AG04450 (cell line): ENCODE results near the gene NCK1. TPM values are rescaled to one million over a fixed set of nuclear protein-coding genes. Genes with fewer than 3 reads are reported as not detected.

Experiments
- CTCF ChIA-PET: fragments of 300-600, 350-600 bp; formaldehyde crosslinking; extraction: SDS; loops from one replicate; lab custom pipeline; 2022; ENCODE audit warnings: antibody characterized with exemption, inconsistent platforms; lab: Charles Lee
- POLR2A ChIA-PET: fragments of 350-600 bp; formaldehyde crosslinking; extraction: SDS; loops from one replicate; lab custom pipeline; 2021; ENCODE audit warnings: antibody characterized with exemption, inconsistent platforms; lab: Yijun Ruan, JAX
- DNase-seq: peaks from one replicate; pipeline ENCODE4 v3.0.0-alpha.2; 2011; ENCODE audit warnings: low read depth, low spot score
- H3K27ac ChIP-seq: one replicate; pipeline ENCODE4 v1.5.1; 2012; ENCODE audit warnings: low read depth, low read length, control low read depth
- H3K27me3 ChIP-seq: one replicate; pipeline ENCODE4 v1.6.0; 2012; ENCODE audit warnings: low read length; ENCODE audit not compliant: control insufficient read depth, insufficient read depth
- H3K4me3 ChIP-seq: 2 replicates; pipeline ENCODE4 v1.5.1; 2011; ENCODE audit warnings: mild to moderate bottlenecking, low read depth, low read length, control low read depth
- H3K9me3 ChIP-seq: 2 replicates; pipeline ENCODE4 v1.5.1; 2012; ENCODE audit warnings: low read length; ENCODE audit not compliant: control insufficient read depth, insufficient read depth
- CTCF ChIP-seq: IDR thresholded peaks from 2 replicates; pipeline ENCODE4 v1.5.1; 2011; ENCODE audit warnings: low read depth, low read length, control low read depth, inconsistent platforms
- polyA plus RNA-seq: library from polyadenylated mRNA; depleted of rRNA; stranded (reverse); fragments of >200 nt; gene quantifications from 2 replicates; pipeline ENCODE4 v1.2.3, GENCODE V29; 2011

Gene NCK1
- polyA plus RNA-seq, 1 experiment = 67.7 TPM

DNA sequence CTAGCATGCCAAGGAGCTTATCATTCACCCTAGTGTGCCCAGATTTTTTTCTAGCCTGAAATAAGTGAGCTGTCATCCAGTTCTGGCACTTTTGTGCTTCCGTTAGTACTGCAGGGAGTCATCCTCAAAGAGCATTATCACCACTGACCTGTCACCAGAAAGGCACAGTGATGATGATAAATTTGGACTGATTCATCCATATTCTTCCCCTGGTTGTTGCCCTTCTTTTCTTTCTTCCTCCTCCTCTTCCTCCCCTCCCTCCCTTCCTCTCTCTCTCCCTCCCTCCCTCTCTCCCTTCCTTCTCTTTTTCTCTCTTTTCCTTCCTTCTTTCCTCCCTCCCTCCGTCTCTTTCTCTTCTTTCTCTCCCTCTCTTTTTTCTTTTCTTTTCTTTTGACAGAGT is 21.8 kb upstream of the NCK1 start:
- POLR2A ChIA-PET = interaction anchor here (0.6 to 1.0 kb wide), 2 partner anchors 10 to 21 kb away, joined by 3 to 7 read pairs; partner anchors contain the start of gene NCK1

DNA sequence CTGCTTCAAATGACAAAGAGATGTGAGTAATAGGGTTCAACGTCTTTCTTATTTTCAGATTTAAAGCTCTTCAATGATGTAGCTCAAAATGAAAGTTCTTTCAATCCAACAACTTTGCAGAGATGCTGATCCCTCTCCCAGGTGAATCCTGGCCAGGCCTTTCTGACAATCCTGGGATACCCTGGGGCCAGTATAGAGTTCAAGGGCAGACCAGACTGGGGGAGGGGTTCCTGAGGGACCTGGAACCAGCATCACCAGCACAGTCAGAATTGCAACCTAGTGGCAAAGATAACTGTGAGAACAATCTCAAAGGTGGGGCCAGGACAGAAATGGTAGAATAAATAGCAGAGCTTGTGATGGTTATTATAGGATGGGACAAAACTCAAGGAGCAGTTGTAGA is 19.7 kb upstream of the NCK1 start:
- DNase-seq = no peak
- Histone ChIP-seq H3K27me3 (no peaks in the 10 kb centered on the region), H3K27ac (no peak overlapping the region), H3K4me3 (no peak overlapping the region), H3K9me3 (no peaks in the 10 kb centered on the region)
- ChIA-PET CTCF (interaction anchor here (0.6 to 2.1 kb wide), 2 partner anchors 90 to 120 kb away, joined by 4 to 6 read pairs; partner anchors contain the start of gene STAG1), POLR2A (no interaction called here)
- TF ChIP-seq CTCF = no peak

More for the DNA sequence above, 21.8 kb upstream of the NCK1 start:
- Histone ChIP-seq H3K27ac (no peak overlapping the region), H3K9me3 (no peaks in the 10 kb centered on the region), H3K4me3 (no peak overlapping the region), H3K27me3 (no peaks in the 10 kb centered on the region)
- DNase-seq = no peak
- no peak for TF ChIP-seq CTCF
- CTCF ChIA-PET = interaction anchor here (1.6 to 3.2 kb wide), 2 partner anchors 88 to 174 kb away, joined by 6 to 14 read pairs; partner anchors contain the start of gene STAG1

GRCh38 chr3:136844724-136845123 is 17.3 kb upstream of the NCK1 start:
- no peak for DNase-seq
- ChIA-PET CTCF (interaction anchor here (1.3 kb wide), 1 partner anchor 92 kb away, joined by 7 read pairs; the partner anchor contains the start of gene STAG1), POLR2A (no interaction called here)
- no peak for TF ChIP-seq CTCF
- no peak overlapping the region for H3K4me3 ChIP-seq
- no peak overlapping the region for H3K27ac ChIP-seq
- no peaks in the 10 kb centered on the region for H3K9me3 ChIP-seq
- H3K27me3 ChIP-seq = no peaks in the 10 kb centered on the region

DNA sequence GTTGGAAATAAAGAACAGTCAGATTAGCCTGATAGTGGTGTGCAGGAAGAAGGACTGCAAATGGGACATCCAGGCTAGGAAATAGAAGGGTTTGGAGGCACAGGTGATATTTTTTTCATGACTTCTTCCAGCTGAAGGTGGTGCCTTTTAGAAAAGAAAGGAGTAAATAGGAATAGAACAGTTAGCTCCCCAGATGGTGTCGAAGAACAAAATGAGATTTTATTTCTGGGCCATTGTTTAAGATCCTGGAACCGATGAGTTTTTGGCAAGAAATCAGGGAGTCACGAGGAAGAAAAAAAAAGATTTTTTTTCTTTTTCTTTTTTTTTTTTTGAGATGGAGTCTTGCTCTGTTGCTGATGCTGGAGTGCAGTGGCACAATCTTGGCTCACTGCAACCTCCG is 9.8 kb upstream of the NCK1 start:
- Histone ChIP-seq H3K27ac (no peak overlapping the region), H3K9me3 (no peaks in the 10 kb centered on the region), H3K4me3 (no peak overlapping the region), H3K27me3 (no peaks in the 10 kb centered on the region)
- no peak for TF ChIP-seq CTCF
- CTCF ChIA-PET = interaction anchor here (1.0 kb wide), 1 partner anchor 100 kb away, joined by 3 read pairs; the partner anchor contains the start of gene STAG1
- no peak for DNase-seq
- POLR2A ChIA-PET = interaction anchor here (1.6 kb wide), 1 partner anchor 10 kb away, joined by 4 read pairs; the partner anchor contains the start of gene NCK1

DNA sequence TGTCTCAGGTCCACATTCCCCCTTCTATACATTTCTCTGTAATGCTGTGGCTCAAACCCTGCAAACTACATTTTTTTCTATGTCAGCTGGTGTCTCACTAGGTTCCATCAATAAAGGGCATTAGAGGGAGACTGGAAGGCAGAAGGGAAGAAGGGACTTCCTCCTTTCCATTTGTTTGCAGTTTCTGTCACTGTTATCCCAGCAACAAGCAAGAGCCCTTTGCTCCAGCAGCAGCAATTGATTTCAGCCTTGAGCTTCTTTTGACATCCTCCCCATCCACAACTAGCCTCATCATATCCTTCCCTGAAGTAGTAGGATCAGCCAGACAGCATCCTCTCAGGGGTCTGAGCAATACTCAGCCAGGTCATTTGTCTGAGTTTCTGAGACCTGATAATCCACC is 5.3 kb upstream of the NCK1 start:
- no peaks in the 10 kb centered on the region for H3K27me3 ChIP-seq
- no peaks in the 10 kb centered on the region for H3K9me3 ChIP-seq
- H3K4me3 ChIP-seq = no peak overlapping the region
- no peak for DNase-seq
- POLR2A ChIA-PET = no interaction called here
- H3K27ac ChIP-seq = no peak overlapping the region
- CTCF ChIA-PET = no interaction called here
- no peak for TF ChIP-seq CTCF
